Prostate gland (tissue), 2 donors: ENCODE results near the gene SFXN2.

Experiments
- CTCF ChIP-seq, 4 experiments: fragments of 200-600 bp in 2 of 4; fragments of 450-650 bp in 2 of 4; sonication (generic) in 2 of 4; IDR thresholded peaks; 1 replicate in 3 of 4; 2 replicates in 1 of 4; pipeline ENCODE4 v1.5.1; 2016 to 2019; ENCODE audit warnings: antibody characterized with exemption in 4 of 4, mild to moderate bottlenecking in 2 of 4, moderate library complexity in 2 of 4
- POLR2A ChIP-seq: fragments of 450-650 bp; IDR thresholded peaks from one replicate; pipeline ENCODE4 v1.6.1; 2016; ENCODE audit warnings: antibody characterized with exemption, mild to moderate bottlenecking

DNA sequence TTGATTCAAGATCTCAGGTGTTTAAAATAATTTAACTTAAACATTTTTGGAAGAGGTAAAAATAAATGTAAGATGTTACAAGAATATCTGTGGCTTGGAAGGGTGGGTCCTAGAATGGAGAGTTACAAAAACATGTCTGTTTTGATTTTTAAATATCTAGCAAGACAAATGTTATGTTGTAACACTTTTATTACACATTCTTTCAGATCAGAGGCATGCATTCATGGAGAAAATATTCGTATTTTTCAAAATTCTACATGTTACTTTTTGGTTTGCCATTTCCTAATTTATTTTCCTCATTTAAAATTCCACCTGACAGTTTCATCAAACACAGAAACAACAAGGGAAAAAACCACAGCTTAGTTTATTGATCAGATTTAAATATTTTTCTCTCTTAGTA is 39.3 kb downstream of the SFXN2 start:
- no peak for TF ChIP-seq CTCF (IDR thresholded peaks at IDR 0.05)
- TF ChIP-seq POLR2A: no peak
